WTC11 (cell line): ENCODE results near the gene HCRT.

Experiments used
- E2F4 ChIP-seq: sonication (generic); formaldehyde crosslinking; IDR thresholded peaks from 2 replicates; pipeline ENCODE4 v1.8.1; 2022; ENCODE audit warnings: low read depth, mild to moderate bottlenecking, moderate library complexity, missing genetic modification reagents, borderline replicate concordance
- ELF4 ChIP-seq: sonication (generic); formaldehyde crosslinking; IDR thresholded peaks from 2 replicates; pipeline ENCODE4 v1.8.1; 2022; ENCODE audit warnings: low read depth, mild to moderate bottlenecking, moderate library complexity, missing genetic modification reagents
- HMGXB4 ChIP-seq: sonication (generic); formaldehyde crosslinking; IDR thresholded peaks from 2 replicates; pipeline ENCODE4 v1.8.1; 2023; ENCODE audit warnings: mild to moderate bottlenecking, moderate library complexity, missing genetic modification reagents
- NR3C1 ChIP-seq: sonication (generic); formaldehyde crosslinking; conservative IDR thresholded peaks from 2 replicates; pipeline ENCODE4 v1.8.1; 2023; ENCODE audit warnings: low read depth, mild to moderate bottlenecking, missing genetic modification reagents
- TCF7 ChIP-seq: sonication (generic); formaldehyde crosslinking; IDR thresholded peaks from 2 replicates; pipeline ENCODE4 v1.8.0; 2022; ENCODE audit warnings: mild to moderate bottlenecking, low read depth, missing genetic modification reagents, moderate library complexity
- USF1 ChIP-seq: sonication (generic); formaldehyde crosslinking; IDR thresholded peaks from 2 replicates; pipeline ENCODE4 v1.8.0; 2022; ENCODE audit warnings: mild to moderate bottlenecking, missing genetic modification reagents
- ZMAT4 ChIP-seq: fragments of 250-450 bp; sonication (Bioruptor Pico); IDR thresholded peaks from 2 replicates; pipeline ENCODE4 v1.9.0; 2021; ENCODE audit warnings: mild to moderate bottlenecking
- ZNF121 ChIP-seq: sonication (generic); formaldehyde crosslinking; IDR thresholded peaks from 2 replicates; pipeline ENCODE4 v1.8.0; 2023; ENCODE audit warnings: missing genetic modification reagents
- ZNF138 ChIP-seq: sonication (generic); formaldehyde crosslinking; conservative IDR thresholded peaks from 2 replicates; pipeline ENCODE4 v1.8.1; 2022; ENCODE audit warnings: mild to moderate bottlenecking, moderate library complexity, missing genetic modification reagents
- TF ChIP-seq, protein P1 (sequence below): sonication (generic); formaldehyde crosslinking; IDR thresholded peaks from 2 replicates; pipeline ENCODE4 v1.8.1; 2023; ENCODE audit warnings: mild to moderate bottlenecking, missing genetic modification reagents, borderline replicate concordance
- TF ChIP-seq, protein P2 (sequence below): fragments of 200-600 bp; IDR thresholded peaks from 2 replicates; pipeline ENCODE4 v1.8.0; 2022; ENCODE audit warnings: antibody characterized with exemption
- TF ChIP-seq, protein P3 (sequence below): sonication (generic); formaldehyde crosslinking; conservative IDR thresholded peaks from 2 replicates; pipeline ENCODE4 v1.8.1; 2022; ENCODE audit warnings: mild to moderate bottlenecking, missing genetic modification reagents

- TF ChIP-seq, protein P1, sequence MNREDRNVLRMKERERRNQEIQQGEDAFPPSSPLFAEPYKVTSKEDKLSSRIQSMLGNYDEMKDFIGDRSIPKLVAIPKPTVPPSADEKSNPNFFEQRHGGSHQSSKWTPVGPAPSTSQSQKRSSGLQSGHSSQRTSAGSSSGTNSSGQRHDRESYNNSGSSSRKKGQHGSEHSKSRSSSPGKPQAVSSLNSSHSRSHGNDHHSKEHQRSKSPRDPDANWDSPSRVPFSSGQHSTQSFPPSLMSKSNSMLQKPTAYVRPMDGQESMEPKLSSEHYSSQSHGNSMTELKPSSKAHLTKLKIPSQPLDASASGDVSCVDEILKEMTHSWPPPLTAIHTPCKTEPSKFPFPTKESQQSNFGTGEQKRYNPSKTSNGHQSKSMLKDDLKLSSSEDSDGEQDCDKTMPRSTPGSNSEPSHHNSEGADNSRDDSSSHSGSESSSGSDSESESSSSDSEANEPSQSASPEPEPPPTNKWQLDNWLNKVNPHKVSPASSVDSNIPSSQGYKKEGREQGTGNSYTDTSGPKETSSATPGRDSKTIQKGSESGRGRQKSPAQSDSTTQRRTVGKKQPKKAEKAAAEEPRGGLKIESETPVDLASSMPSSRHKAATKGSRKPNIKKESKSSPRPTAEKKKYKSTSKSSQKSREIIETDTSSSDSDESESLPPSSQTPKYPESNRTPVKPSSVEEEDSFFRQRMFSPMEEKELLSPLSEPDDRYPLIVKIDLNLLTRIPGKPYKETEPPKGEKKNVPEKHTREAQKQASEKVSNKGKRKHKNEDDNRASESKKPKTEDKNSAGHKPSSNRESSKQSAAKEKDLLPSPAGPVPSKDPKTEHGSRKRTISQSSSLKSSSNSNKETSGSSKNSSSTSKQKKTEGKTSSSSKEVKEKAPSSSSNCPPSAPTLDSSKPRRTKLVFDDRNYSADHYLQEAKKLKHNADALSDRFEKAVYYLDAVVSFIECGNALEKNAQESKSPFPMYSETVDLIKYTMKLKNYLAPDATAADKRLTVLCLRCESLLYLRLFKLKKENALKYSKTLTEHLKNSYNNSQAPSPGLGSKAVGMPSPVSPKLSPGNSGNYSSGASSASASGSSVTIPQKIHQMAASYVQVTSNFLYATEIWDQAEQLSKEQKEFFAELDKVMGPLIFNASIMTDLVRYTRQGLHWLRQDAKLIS (CRISPR knock-in tag), result no peak
- TF ChIP-seq, protein P2, sequence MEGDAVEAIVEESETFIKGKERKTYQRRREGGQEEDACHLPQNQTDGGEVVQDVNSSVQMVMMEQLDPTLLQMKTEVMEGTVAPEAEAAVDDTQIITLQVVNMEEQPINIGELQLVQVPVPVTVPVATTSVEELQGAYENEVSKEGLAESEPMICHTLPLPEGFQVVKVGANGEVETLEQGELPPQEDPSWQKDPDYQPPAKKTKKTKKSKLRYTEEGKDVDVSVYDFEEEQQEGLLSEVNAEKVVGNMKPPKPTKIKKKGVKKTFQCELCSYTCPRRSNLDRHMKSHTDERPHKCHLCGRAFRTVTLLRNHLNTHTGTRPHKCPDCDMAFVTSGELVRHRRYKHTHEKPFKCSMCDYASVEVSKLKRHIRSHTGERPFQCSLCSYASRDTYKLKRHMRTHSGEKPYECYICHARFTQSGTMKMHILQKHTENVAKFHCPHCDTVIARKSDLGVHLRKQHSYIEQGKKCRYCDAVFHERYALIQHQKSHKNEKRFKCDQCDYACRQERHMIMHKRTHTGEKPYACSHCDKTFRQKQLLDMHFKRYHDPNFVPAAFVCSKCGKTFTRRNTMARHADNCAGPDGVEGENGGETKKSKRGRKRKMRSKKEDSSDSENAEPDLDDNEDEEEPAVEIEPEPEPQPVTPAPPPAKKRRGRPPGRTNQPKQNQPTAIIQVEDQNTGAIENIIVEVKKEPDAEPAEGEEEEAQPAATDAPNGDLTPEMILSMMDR, result no peak
- TF ChIP-seq USF1, result no peak
- no peak for TF ChIP-seq ZNF121 (CRISPR knock-in tag)
- TF ChIP-seq ZNF138 (CRISPR knock-in tag), result no peak
- TF ChIP-seq ELF4 (CRISPR knock-in tag), result no peak
- no peak for TF ChIP-seq HMGXB4
- TF ChIP-seq, protein P3, sequence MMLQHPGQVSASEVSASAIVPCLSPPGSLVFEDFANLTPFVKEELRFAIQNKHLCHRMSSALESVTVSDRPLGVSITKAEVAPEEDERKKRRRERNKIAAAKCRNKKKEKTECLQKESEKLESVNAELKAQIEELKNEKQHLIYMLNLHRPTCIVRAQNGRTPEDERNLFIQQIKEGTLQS (CRISPR knock-in tag), result no peak
- no peak for TF ChIP-seq NR3C1 (CRISPR knock-in tag)
- TF ChIP-seq TCF7 (CRISPR knock-in tag), result no peak
- no peak for TF ChIP-seq ZMAT4
- no peak for TF ChIP-seq E2F4
Measured at GRCh38 chr17:42193216-42193968, 8.1 kb upstream of the HCRT start.
